Left ventricle myocardium inferior (tissue), 1 donor: ENCODE data around the gene NFIC. TPM values are rescaled to one million over a fixed set of nuclear protein-coding genes. Genes with fewer than 3 reads are reported as not detected.
"Not testable (repeated sequence)": the region's sequence is repeated elsewhere in the genome, so short reads cannot be mapped to it uniquely, and the experiment has no call there.

Experiments used
- DNase-seq: peaks from one replicate; pipeline ENCODE4 v3.0.0-alpha.2; 2020
- H3K27ac ChIP-seq: fragments of 200-600 bp; replicated peaks from 2 replicates; pipeline ENCODE4 v1.8.0; 2021
- H3K27me3 ChIP-seq: fragments of 200-600 bp; 2 replicates; pipeline ENCODE4 v1.8.0; 2021; ENCODE audit warnings: low read depth
- H3K36me3 ChIP-seq: fragments of 200-600 bp; 2 replicates; pipeline ENCODE4 v1.8.0; 2021
- H3K4me1 ChIP-seq: fragments of 200-600 bp; 2 replicates; pipeline ENCODE4 v1.8.0; 2021
- H3K4me3 ChIP-seq: fragments of 200-600 bp; 2 replicates; pipeline ENCODE4 v1.8.0; 2021; ENCODE audit warnings: mild to moderate bottlenecking, moderate library complexity
- H3K9me3 ChIP-seq: fragments of 200-600 bp; replicated peaks from 2 replicates; pipeline ENCODE4 v1.8.0; 2021
- CTCF ChIP-seq: fragments of 200-600 bp; IDR thresholded peaks from 2 replicates; pipeline ENCODE4 v1.8.0; 2021; ENCODE audit warnings: antibody characterized with exemption, mild to moderate bottlenecking, borderline replicate concordance
- intact Hi-C: fragments of 100-400 bp; cut with micrococcal nuclease; formaldehyde crosslinking; loops from one replicate; pipeline ENCODE4 v1.11.0; 2022
- total RNA-seq: library from RNA; stranded (reverse); fragmentation: NEBNext Ultra II Directional; extraction: Animal tissue kit (Norgen Biotek cat#: 25700); gene quantifications from one replicate; pipeline ENCODE4 v1.2.1, GENCODE V29; 2021
- donor health status: DM: no; HTN: yes; CAD: no; lungs with severe emphysema.

Gene NFIC
- total RNA-seq, 1 donor from 2014 or later: 145 TPM

- no peaks in the 10 kb centered on the region for H3K27me3 ChIP-seq
- peak overlapping the region; percentile 89 for H3K27ac ChIP-seq
- H3K9me3 ChIP-seq: no peaks in the 10 kb centered on the region
- peak overlapping the region; percentile 15 for H3K4me3 ChIP-seq
- TF ChIP-seq CTCF: peak; percentile 28
- H3K36me3 ChIP-seq: peaks cover 7% of the 10 kb centered on the region
- intact Hi-C loops: no loop called here
- peaks cover 90% of the 10 kb centered on the region for H3K4me1 ChIP-seq
- DNase-seq: peak; percentile 87
Measured at GRCh38 chr19:3387645-3388589, 21.5 kb downstream of the NFIC start.

- no peak overlapping the region for H3K4me3 ChIP-seq
- no peak for TF ChIP-seq CTCF
- peaks cover 75% of the 10 kb centered on the region for H3K4me1 ChIP-seq
- H3K9me3 ChIP-seq: no peaks in the 10 kb centered on the region
- DNase-seq: no peak
- no peaks in the 10 kb centered on the region for H3K27me3 ChIP-seq
- peaks cover 7% of the 10 kb centered on the region for H3K36me3 ChIP-seq
- peak overlapping the region; percentile 89 for H3K27ac ChIP-seq
- intact Hi-C loops: no loop called here
Measured at GRCh38 chr19:3389446-3389778, 23.0 kb downstream of the NFIC start.

GRCh38 chr19:3389876-3390371, 23.5 kb downstream of the NFIC start:
- Histone ChIP-seq H3K36me3 (peaks cover 7% of the 10 kb centered on the region), H3K4me3 (no peak overlapping the region), H3K9me3 (no peaks in the 10 kb centered on the region), H3K4me1 (peaks cover 70% of the 10 kb centered on the region), H3K27me3 (no peaks in the 10 kb centered on the region), H3K27ac (peak overlapping the region; percentile 89)
- intact Hi-C loops: no loop called here
- no peak for DNase-seq
- TF ChIP-seq CTCF: no peak

GRCh38 chr19:3391911-3392310, 25.5 kb downstream of the NFIC start:
- H3K27me3 ChIP-seq, intact Hi-C loops, H3K4me3 ChIP-seq, H3K9me3 ChIP-seq, DNase-seq: not testable (repeated sequence)
- Histone ChIP-seq H3K27ac (peak overlapping the region; percentile 19), H3K36me3 (peaks cover 12% of the 10 kb centered on the region), H3K4me1 (peaks cover 64% of the 10 kb centered on the region)

- no peak overlapping the region for H3K4me3 ChIP-seq
- no peaks in the 10 kb centered on the region for H3K27me3 ChIP-seq
- no peak for DNase-seq
- peaks cover 12% of the 10 kb centered on the region for H3K36me3 ChIP-seq
- TF ChIP-seq CTCF: no peak
- H3K9me3 ChIP-seq: no peaks in the 10 kb centered on the region
- intact Hi-C loops: no loop called here
- H3K27ac ChIP-seq: peak overlapping the region; percentile 19
- peaks cover 64% of the 10 kb centered on the region for H3K4me1 ChIP-seq
Measured at GRCh38 chr19:3392480-3392879, 26.1 kb downstream of the NFIC start.

- Histone ChIP-seq H3K4me1 (peaks cover 72% of the 10 kb centered on the region), H3K27ac (peak overlapping the region; percentile 100), H3K9me3 (no peaks in the 10 kb centered on the region), H3K27me3 (no peaks in the 10 kb centered on the region), H3K36me3 (peaks cover 5% of the 10 kb centered on the region), H3K4me3 (peak overlapping the region; percentile 58)
- DNase-seq: no peak
- intact Hi-C loops: no loop called here
- no peak for TF ChIP-seq CTCF
Measured at GRCh38 chr19:3396881-3397265, 30.5 kb downstream of the NFIC start.
